Stimulated activated CD4-positive, alpha-beta T cell treated with anti-CD3 and anti-CD28 coated beads, Interleukin-15, amount 100 ng/mL, for 48 hours (primary cell): ENCODE results near the gene B4GALNT1.

Experiments used
- DNase-seq, 2 donors: peaks; one replicate each; pipeline ENCODE4 v3.0.0-alpha.2; 2020; ENCODE audit warnings: low read depth in 2 of 2

Gene B4GALNT1

DNA sequence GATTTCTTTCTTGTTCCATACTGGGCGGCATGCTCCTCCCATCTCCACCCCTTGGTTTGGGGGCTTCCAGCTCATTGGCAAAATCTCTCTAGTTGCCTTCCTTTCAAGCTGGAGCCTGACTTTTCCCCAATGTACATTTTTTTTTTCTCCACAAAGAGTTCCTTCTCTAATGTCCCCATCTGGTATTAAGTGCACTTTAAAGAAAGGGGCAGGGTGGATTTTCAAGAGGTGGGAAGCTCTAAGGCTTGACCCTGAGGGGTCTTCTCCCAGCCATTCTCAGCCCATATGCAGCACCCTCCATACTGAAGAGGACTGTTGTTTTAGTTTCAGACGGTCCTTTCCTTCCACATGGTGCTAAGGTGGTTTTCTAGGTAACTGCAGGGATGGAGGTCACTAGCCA lies 47.8 kb downstream of the B4GALNT1 start:
- no peak for DNase-seq

DNA sequence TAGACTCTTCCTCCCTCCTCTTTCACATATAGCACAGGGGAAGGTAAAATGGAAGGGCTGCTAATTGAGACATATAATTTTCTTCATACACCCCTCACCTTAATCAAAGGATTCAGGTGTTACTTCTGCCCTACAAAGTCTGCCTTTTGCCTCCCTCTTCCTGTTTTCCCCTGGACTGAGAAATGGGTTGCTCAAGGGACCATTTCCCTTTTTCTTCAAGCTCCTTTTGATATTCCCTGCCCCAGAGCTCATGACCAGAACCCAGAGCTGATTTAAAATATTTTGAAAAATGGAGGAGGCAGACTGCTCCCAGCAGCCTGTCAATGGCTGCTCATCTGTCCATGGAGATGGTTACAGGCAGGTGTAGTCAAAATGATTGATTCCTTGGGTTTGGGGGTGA lies 48.3 kb downstream of the B4GALNT1 start:
- DNase-seq, result no peak

DNA sequence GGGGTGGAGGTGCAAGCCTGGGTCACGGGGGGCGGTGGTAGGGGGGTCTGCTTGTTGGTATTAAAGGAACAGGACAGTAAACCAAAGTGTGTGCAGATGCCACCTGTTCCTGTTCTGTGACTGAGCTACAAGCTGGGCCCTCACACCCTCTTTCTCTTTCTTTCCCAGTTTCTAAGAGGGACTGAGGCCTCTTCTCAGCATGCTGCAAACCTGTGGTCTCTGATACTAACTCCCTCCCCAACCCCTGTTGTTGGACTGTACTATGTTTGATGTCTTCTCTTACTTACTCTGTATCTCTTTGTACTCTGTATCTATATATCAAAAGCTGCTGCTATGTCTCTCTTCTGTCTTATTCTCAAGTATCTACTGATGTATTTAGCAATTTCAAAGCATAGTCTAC lies 49.0 kb downstream of the B4GALNT1 start:
- no peak for DNase-seq

DNA sequence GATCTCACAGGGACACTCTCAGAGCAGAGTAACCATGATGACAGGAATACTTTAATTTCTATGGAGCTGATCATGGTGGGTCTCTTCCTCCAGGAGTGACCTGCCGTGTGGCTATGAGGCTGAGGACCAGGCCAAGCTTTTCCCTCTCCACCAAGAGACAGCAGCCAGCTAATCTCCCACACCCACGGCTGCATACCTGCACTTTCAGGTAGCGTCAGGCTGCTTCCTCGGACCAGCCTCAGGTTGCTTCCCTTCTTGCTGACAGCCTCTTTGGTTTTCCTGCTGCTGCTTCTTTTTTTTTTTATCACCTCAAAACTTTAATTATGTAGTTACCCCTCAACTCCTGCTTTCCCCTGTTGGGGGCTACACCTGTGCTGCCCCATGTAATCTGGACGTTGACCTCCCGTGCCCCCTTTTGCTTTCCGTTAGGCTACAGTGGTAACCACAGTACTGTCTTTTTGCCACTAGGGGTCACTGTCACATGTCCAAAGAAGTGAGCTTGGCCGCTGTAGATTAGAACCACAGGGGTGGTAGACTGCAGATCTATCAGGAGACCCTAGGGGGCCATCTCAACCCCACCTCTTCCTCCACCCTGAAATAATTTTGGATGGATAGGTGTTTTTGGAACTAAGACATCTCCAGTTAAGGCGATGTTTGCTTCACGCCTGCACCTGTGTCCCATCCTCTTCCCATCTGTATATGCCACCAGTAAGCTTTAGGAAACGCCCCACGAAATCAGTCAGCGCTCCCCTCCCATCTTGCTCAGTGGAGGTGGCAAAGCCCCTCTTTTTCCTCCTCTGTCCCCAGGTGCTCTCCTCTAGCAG lies 49.8 kb downstream of the B4GALNT1 start:
- peak; percentile 56 to 63 for DNase-seq

DNA sequence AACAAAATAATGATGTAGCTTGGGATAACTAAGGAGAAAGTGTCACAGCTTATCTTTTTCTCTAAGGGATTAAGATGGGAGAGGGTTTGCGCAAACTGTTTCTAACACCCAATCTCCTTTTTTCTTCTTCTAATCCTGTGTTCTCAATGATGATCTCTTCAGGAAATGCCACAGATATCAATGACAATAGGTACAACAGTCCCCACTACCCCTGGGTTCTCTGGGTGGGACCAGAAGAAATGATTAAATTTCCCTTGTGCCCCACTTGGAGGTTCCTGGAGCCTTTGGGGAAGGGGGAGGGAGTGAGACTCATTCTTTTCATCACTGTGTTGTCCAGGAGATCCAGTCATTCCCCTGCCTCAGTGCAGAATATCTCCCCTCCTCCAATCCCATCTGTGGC lies 50.6 kb downstream of the B4GALNT1 start:
- DNase-seq, result no peak

DNA sequence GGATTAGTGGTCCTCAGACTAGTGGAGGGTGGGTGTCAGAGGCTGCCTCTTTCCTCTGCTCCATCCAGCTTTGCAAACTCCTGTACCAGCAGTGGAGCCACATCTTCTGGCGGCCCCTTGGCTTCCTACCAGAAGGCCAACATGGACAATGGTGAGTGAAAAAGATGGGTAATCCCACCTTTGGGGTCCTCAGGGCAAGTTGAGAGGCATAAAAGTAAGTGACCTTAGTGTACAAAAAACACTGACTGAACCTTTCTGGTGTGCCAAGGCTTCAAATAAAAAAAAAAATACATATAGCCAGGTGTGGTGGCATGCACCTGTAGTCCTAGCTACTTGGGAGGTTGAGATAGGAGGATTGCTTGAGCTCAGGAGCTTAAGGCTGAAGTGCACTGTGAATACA lies 51.2 kb downstream of the B4GALNT1 start:
- DNase-seq, result no peak

DNA sequence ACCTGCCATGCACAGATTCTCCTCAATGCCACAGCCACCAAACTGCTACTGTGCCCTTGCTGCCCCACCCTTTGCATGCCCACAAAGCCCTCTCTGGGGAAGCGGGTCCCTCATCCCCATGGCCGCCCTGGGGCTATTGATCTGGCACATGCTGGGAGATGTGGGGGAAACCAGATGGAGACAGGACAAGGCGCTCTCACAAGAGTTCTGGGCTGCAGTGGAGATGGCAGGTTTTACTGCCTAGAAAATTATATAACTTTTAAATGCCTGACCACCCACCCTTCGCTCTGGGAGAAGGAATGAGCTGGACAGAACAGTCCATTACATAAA lies 52.6 kb downstream of the B4GALNT1 start:
- no peak for DNase-seq

DNA sequence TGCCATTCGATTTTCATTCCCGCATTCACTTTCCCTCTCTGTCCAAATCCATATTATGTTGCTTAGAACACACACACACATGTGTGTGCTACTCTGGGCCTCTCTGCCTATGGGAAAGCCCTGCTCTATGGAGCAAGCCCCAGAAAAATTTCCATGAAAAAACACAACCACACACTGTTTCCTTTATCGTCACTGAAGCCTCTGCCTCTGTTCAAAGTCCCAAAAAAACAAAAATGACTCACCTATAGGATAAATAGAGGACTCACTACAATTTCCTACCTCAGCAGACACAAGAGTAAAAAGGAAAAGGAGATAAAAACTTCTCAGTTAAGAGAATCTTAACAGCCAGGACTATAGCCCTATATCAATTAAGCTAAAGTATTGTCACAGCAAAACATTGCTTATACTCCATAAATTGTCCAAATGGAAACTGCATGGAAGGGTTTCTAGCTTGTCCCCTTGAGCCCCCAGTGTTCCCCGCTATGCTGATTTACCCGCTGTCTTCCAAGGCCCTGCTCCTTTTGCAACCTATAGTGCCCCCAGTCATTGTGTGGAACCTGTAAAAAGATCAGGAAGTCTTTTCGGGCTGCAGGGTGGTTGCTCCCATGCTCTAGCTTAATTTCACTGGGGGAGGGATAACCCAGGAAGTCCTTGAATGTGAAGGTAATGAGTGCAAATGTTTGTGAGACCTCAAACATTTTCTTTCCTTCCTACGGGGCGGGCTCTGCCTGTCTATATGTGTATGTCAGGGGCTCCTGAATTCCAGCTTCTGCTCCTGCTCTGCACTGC lies 53.1 kb downstream of the B4GALNT1 start:
- DNase-seq, result no peak

DNA sequence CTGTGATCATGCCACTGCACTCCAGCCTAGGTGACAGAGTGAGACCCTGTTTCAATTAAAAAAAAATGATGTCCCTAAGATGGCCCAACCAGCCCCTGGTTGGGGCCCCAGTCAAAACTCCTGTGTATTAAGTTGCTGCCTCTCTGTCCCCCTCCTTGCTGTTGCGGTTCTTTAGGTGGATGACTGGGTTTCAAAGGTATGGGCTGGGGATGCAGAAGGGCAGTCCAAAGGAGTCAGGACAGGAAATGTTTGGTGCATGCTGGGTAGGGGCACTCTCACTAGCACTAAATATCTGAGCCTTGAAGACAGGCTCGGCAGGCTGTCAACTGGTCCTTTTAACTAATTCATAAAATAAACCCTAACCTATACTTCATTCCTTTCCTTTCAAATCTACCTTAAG lies 54.0 kb downstream of the B4GALNT1 start:
- DNase-seq, result no peak

DNA sequence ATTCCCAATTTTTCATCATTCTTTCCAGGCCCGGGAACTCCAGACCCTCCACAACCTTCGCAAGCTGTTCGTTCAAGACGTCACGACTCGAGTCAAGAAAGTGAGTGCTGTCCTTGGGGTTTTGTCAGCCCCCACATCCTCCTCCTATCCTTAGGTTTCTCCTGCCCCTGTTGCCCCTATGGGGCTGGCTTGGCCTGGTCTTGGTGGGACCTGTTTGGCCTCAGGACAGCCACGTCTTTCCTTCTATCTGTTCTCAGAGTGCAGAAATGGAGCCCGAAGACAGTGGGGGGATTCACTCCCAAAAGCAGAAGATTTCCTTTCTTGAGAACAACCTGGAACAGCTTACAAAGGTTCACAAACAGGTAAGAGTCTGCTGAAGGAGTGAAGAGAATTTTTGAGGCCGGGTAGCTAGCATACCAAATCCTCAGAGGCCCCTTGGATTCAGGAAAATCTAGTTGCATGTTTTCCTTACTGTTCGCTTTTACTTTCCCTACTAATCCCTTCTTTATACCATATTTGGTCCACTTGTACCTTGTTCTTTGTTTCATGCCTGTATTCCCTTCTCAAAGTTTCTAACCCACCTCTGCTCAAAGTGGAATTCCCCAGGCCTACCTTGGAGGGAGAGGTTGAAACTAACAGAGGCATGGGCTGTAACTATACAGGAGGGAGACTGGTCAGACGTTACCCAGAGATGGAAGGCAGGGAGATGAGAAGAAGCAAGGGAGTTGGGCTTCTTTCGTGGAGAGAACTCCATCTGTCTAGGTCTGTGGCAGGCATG lies 54.8 kb downstream of the B4GALNT1 start:
- DNase-seq, result no peak

DNA sequence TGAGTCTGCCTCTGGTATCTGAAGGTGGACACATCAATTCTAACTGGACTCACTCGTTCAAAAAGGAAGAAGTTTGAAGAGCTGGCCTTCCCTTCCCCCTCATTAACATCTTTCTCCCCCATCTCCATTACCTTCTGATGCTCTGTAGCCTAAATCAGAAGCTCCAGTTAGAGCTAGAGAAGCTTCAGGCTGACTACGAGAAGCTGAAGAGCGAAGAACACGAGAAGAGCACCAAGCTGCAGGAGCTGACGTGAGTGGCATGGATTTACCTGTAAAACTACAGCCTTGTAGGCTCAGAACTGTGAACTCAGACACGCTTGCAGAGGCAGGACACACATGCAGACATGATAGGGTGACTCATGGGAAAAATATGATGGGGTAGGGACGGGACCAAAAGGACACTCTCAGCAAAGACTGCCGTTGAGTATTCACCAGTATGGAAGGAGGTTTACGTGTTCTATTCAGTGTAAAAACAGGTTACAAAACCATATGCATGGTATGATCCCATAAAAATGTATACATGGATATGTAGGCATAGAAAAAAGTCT lies 56.3 kb downstream of the B4GALNT1 start:
- no peak for DNase-seq
